Measurements from ENCODE around the gene PCDHA7.
"Not testable (repeated sequence)": the region's sequence is repeated elsewhere in the genome, so short reads cannot be mapped to it uniquely, and the experiment has no call there.

The PCDHA7 gene

GRCh38 chr5:140822281-140822629, 11.8 kb upstream of the PCDHA7 start:
- DNase-seq: no peak

GRCh38 chr5:140822969-140823368, 11.1 kb upstream of the PCDHA7 start:
- not testable (repeated sequence) for DNase-seq

GRCh38 chr5:140823475-140823874, 10.6 kb upstream of the PCDHA7 start:
- DNase-seq: no peak

GRCh38 chr5:140827704-140828361, 6.2 kb upstream of the PCDHA7 start, which contains the start of gene PCDHA6:
Gene PCDHA6 (plus strand): TSS chr5:140827960. CDS start chr5:140828092, 132 bp downstream.
- DNase-seq: no peak

- DNase-seq: no peak
Observed at GRCh38 chr5:140828362-140828737, 5.7 kb upstream of the PCDHA7 start.

- not testable (repeated sequence) for DNase-seq
Observed at GRCh38 chr5:140829511-140830501, 4.3 kb upstream of the PCDHA7 start.

GRCh38 chr5:140834439-140835008, 455 bp downstream of the PCDHA7 start:
- DNase-seq: not testable (repeated sequence)

GRCh38 chr5:140835622-140836510, 1.8 kb downstream of the PCDHA7 start:
- no peak for DNase-seq

- DNase-seq: no peak
Observed at GRCh38 chr5:140840978-140841962, 7.2 kb downstream of the PCDHA7 start, which contains the start of gene PCDHA8. Gene PCDHA8 (plus strand): TSS chr5:140841187. CDS start chr5:140841322, 135 bp downstream.

- DNase-seq: no peak
Observed at GRCh38 chr5:140842798-140843733, 9.0 kb downstream of the PCDHA7 start.

GRCh38 chr5:140848139-140849102, 14.4 kb downstream of the PCDHA7 start, which contains the start of gene PCDHA9:
Gene PCDHA9 (plus strand): TSS chr5:140848382. CDS start chr5:140848496, 114 bp downstream.
- not testable (repeated sequence) for DNase-seq

- not testable (repeated sequence) for DNase-seq
Observed at GRCh38 chr5:140849831-140850634, 16.0 kb downstream of the PCDHA7 start.

GRCh38 chr5:140855772-140856674, 22.0 kb downstream of the PCDHA7 start, which contains the start of gene PCDHA10:
Gene PCDHA10 (plus strand): TSS chr5:140855897. CDS start chr5:140856049, 152 bp downstream.
- DNase-seq: no peak

GRCh38 chr5:140857177-140857986, 23.3 kb downstream of the PCDHA7 start:
- no peak for DNase-seq

- no peak for DNase-seq
Observed at GRCh38 chr5:140857987-140858240, 23.8 kb downstream of the PCDHA7 start.
